Activated CD8-positive, alpha-beta T cell treated with anti-CD3 and anti-CD28 coated beads for 36 hours (primary cell): Measurements from ENCODE around the gene NPBWR2. TPM values are rescaled to one million over a fixed set of nuclear protein-coding genes. Genes with fewer than 3 reads are reported as not detected.

Experiments
- ATAC-seq: fragments of 200-7000 bp; cut with Tn5 transposase; one replicate; pipeline ENCODE4 v1.10.0; 2021; ENCODE audit warnings: mild to moderate bottlenecking, moderate library complexity
- CTCF ChIA-PET: fragments of 350-600 bp; sonication (Branson Sonifier 250); formaldehyde crosslinking; loops from one replicate; lab custom pipeline; 2021; ENCODE audit warnings: antibody characterized with exemption; lab: Charles Lee
- POLR2A ChIA-PET: fragments of 350-600 bp; sonication (Branson Sonifier 250); formaldehyde crosslinking; loops from one replicate; lab custom pipeline; 2021; ENCODE audit warnings: antibody characterized with exemption; lab: Charles Lee
- DNase-seq: peaks from one replicate; pipeline ENCODE4 v3.0.0-alpha.2; 2020
- H3K27ac Mint-ChIP-seq: one replicate; pipeline ENCODE4 v1.8.0; 2021; ENCODE audit warnings: mild to moderate bottlenecking, mixed read lengths
- H3K27me3 Mint-ChIP-seq: one replicate; pipeline ENCODE4 v1.8.0; 2021; ENCODE audit warnings: mixed read lengths
- H3K36me3 Mint-ChIP-seq: one replicate; pipeline ENCODE4 v1.8.0; 2021; ENCODE audit warnings: low read depth, mixed read lengths
- H3K4me1 Mint-ChIP-seq: one replicate; pipeline ENCODE4 v1.8.0; 2021; ENCODE audit warnings: low read depth, mixed read lengths
- H3K4me3 Mint-ChIP-seq: one replicate; pipeline ENCODE4 v1.8.0; 2021; ENCODE audit warnings: mild to moderate bottlenecking, moderate library complexity, mixed read lengths
- H3K9me3 Mint-ChIP-seq: one replicate; pipeline ENCODE4 v1.8.0; 2021; ENCODE audit warnings: mixed read lengths
- CTCF ChIP-seq: fragments of 200-600 bp; IDR thresholded peaks from one replicate; pipeline ENCODE4 v1.8.0; 2022; ENCODE audit warnings: antibody characterized with exemption, mild to moderate bottlenecking
- intact Hi-C: fragments of 100-400 bp; cut with micrococcal nuclease; formaldehyde crosslinking; loops from one replicate; pipeline ENCODE4 v1.10.0; 2022
- total RNA-seq, 2 experiments: library from RNA; stranded (reverse); gene quantifications; one replicate each; pipeline ENCODE4 v1.2.3, GENCODE V29; 2021

Gene NPBWR2
- total RNA-seq, result not detected

- no peaks in the 10 kb centered on the region for H3K36me3 Mint-ChIP-seq
- no peak within 1 kb of the TSS for H3K4me3 Mint-ChIP-seq
- CTCF ChIA-PET, result interaction anchor here (0.6 to 1.5 kb wide), 2 partner anchors 13 to 23 kb away, joined by 3 to 6 read pairs; partner anchors contain the start of gene LKAAEAR1
Observed at GRCh38 chr20:64106981-64107735, at the start of gene NPBWR2. Gene NPBWR2 (minus strand): TSS chr20:64107565. CDS start chr20:64106831, 734 bp downstream.

GRCh38 chr20:64156136-64156885 is 48.9 kb upstream of the NPBWR2 start:
- Mint-ChIP-seq H3K9me3 (no peaks in the 10 kb centered on the region), H3K36me3 (no peaks in the 10 kb centered on the region), H3K4me3 (no peak overlapping the region), H3K27ac (no peak overlapping the region), H3K4me1 (no peaks in the 10 kb centered on the region), H3K27me3 (peaks cover 16% of the 10 kb centered on the region)
- ChIA-PET POLR2A (no interaction called here), CTCF (no interaction called here)
- TF ChIP-seq CTCF, result no peak
- ATAC-seq, result no peak
- DNase-seq, result no peak
- intact Hi-C loops, result no loop called here

More at GRCh38 chr20:64106981-64107735, at the start of gene NPBWR2:
- no peak for TF ChIP-seq CTCF
- ATAC-seq, result peak; percentile 85
- Mint-ChIP-seq H3K27ac (no peak within 1 kb of the TSS), H3K4me1 (peaks cover 4% of the 10 kb centered on the region), H3K27me3 (peaks cover 10% of the 10 kb centered on the region), H3K9me3 (no peaks in the 10 kb centered on the region)
- peak; percentile 63 for DNase-seq
- POLR2A ChIA-PET, result no interaction called here
- intact Hi-C loops, result no loop called here

GRCh38 chr20:64155258-64156135 is 48.1 kb upstream of the NPBWR2 start:
- no peaks in the 10 kb centered on the region for H3K36me3 Mint-ChIP-seq
- peaks cover 9% of the 10 kb centered on the region for H3K27me3 Mint-ChIP-seq
- H3K4me1 Mint-ChIP-seq, result no peaks in the 10 kb centered on the region
- no peaks in the 10 kb centered on the region for H3K9me3 Mint-ChIP-seq
- ChIA-PET CTCF (no interaction called here), POLR2A (no interaction called here)
- DNase-seq (no peak), ATAC-seq (no peak)
- TF ChIP-seq CTCF, result no peak
- intact Hi-C loops, result no loop called here
- H3K4me3 Mint-ChIP-seq, result no peak overlapping the region
- H3K27ac Mint-ChIP-seq, result no peak overlapping the region

- no peak for ATAC-seq
- H3K27me3 Mint-ChIP-seq, result peaks cover 4% of the 10 kb centered on the region
- TF ChIP-seq CTCF, result no peak
- H3K4me3 Mint-ChIP-seq, result no peak overlapping the region
- intact Hi-C loops, result no loop called here
- ChIA-PET POLR2A (no interaction called here), CTCF (no interaction called here)
- H3K4me1 Mint-ChIP-seq, result no peaks in the 10 kb centered on the region
- H3K36me3 Mint-ChIP-seq, result no peaks in the 10 kb centered on the region
- H3K27ac Mint-ChIP-seq, result no peak overlapping the region
- no peaks in the 10 kb centered on the region for H3K9me3 Mint-ChIP-seq
- no peak for DNase-seq
Observed at GRCh38 chr20:64154590-64155257, 47.4 kb upstream of the NPBWR2 start.
